HepG2 (cell line): ENCODE measurements around the gene NTN4. TPM values are rescaled to one million over a fixed set of nuclear protein-coding genes. Genes with fewer than 3 reads are reported as not detected.
A peak's percentile ranks its signal among the peaks of the same experiment; 100 is the strongest.

Source experiments
- AHR ChIP-seq: IDR thresholded peaks from 2 replicates; pipeline ENCODE4 v1.6.1; 2018; ENCODE audit warnings: missing genetic modification reagents, missing compliant biosample characterization
- CEBPG ChIP-seq: IDR thresholded peaks from 2 replicates; pipeline ENCODE4 v1.6.1; 2016
- CENPBD1 ChIP-seq: sonication (generic); formaldehyde crosslinking; IDR thresholded peaks from 2 replicates; pipeline ENCODE4 v1.8.0; 2022; ENCODE audit warnings: missing genetic modification reagents, low read depth, mild to moderate bottlenecking, borderline replicate concordance
- ELF1 ChIP-seq: sonication (generic); formaldehyde crosslinking; IDR thresholded peaks from 2 replicates; pipeline ENCODE4 v1.4.0; 2020; ENCODE audit warnings: missing genetic modification reagents
- ETV5 ChIP-seq: IDR thresholded peaks from 2 replicates; pipeline ENCODE4 v1.6.1; 2018; ENCODE audit warnings: missing biosample characterization, missing genetic modification reagents, inconsistent platforms, borderline replicate concordance
- GATA4 ChIP-seq: sonication (generic); IDR thresholded peaks from 2 replicates; pipeline ENCODE4 v1.6.1; 2016; ENCODE audit warnings: antibody characterized with exemption, low read depth, borderline replicate concordance
- HMG20B ChIP-seq: conservative IDR thresholded peaks from 2 replicates; pipeline ENCODE4 v1.6.1; 2016; ENCODE audit warnings: missing genetic modification reagents, missing compliant biosample characterization
- HNF4A ChIP-seq: sonication (generic); formaldehyde crosslinking; IDR thresholded peaks from 2 replicates; pipeline ENCODE4 v1.4.0; 2020; ENCODE audit warnings: missing genetic modification reagents
- KAT8 ChIP-seq: IDR thresholded peaks from 2 replicates; pipeline ENCODE4 v1.6.1; 2016; ENCODE audit warnings: missing genetic modification reagents, missing compliant biosample characterization
- KDM6A ChIP-seq: IDR thresholded peaks from 2 replicates; pipeline ENCODE4 v1.6.1; 2016; ENCODE audit warnings: low read depth
- MED1 ChIP-seq: sonication (generic); formaldehyde crosslinking; IDR thresholded peaks from 2 replicates; pipeline ENCODE4 v1.4.0; 2020; ENCODE audit warnings: missing genetic modification reagents
- MYNN ChIP-seq: sonication (generic); formaldehyde crosslinking; IDR thresholded peaks from 2 replicates; pipeline ENCODE4 v1.4.0; 2020; ENCODE audit warnings: mild to moderate bottlenecking, low read depth, missing genetic modification reagents
- NFIC ChIP-seq: IDR thresholded peaks from 2 replicates; pipeline ENCODE4 v1.6.1; 2012; ENCODE audit warnings: mild to moderate bottlenecking, low read length, inconsistent platforms
- POGZ ChIP-seq: sonication (generic); formaldehyde crosslinking; IDR thresholded peaks from 2 replicates; pipeline ENCODE4 v1.4.0; 2020; ENCODE audit warnings: mild to moderate bottlenecking, missing genetic modification reagents
- POLR2AphosphoS2 ChIP-seq: IDR thresholded peaks from 2 replicates; pipeline ENCODE4 v1.6.1; 2011; ENCODE audit warnings: low read depth, low read length, improper control_type of control experiment
- RAD21 ChIP-seq: fragments of 450-650 bp; formaldehyde crosslinking; IDR thresholded peaks from 2 replicates; pipeline ENCODE4 v1.5.0; 2020; ENCODE audit warnings: mild to moderate bottlenecking
- SAP130 ChIP-seq: IDR thresholded peaks from 2 replicates; pipeline ENCODE4 v1.6.1; 2016; ENCODE audit warnings: low read depth
- SOX13 ChIP-seq, 3 experiments: fragments of 450-650 bp in 1 of 3; sonication (generic) in 1 of 3; formaldehyde crosslinking in 1 of 3; IDR thresholded peaks in 2 of 3; conservative IDR thresholded peaks in 1 of 3; 2 replicates each; pipeline versions ENCODE4 v1.5.0 to v1.6.1; 2016 to 2020; ENCODE audit warnings: antibody characterized with exemption in 1 of 3, mild to moderate bottlenecking in 1 of 3, missing compliant biosample characterization in 1 of 3, missing genetic modification reagents in 1 of 3, moderate library complexity in 1 of 3
- SP4 ChIP-seq: sonication (generic); formaldehyde crosslinking; IDR thresholded peaks from 2 replicates; pipeline ENCODE4 v1.8.1; 2023; ENCODE audit warnings: mild to moderate bottlenecking, missing genetic modification reagents
- SSRP1 ChIP-seq: IDR thresholded peaks from 2 replicates; pipeline ENCODE4 v1.6.1; 2016; ENCODE audit warnings: control low read depth
- ZBTB33 ChIP-seq: sonication (generic); formaldehyde crosslinking; IDR thresholded peaks from 2 replicates; pipeline ENCODE4 v1.4.0; 2020; ENCODE audit warnings: missing genetic modification reagents
- ZNF101 ChIP-seq: sonication (generic); formaldehyde crosslinking; IDR thresholded peaks from 2 replicates; pipeline ENCODE4 v1.4.0; 2020; ENCODE audit warnings: mild to moderate bottlenecking, low read depth, missing genetic modification reagents, borderline replicate concordance
- ZNF292 ChIP-seq: sonication (generic); formaldehyde crosslinking; IDR thresholded peaks from 2 replicates; pipeline ENCODE4 v1.8.1; 2022; ENCODE audit warnings: mild to moderate bottlenecking, low read depth, missing genetic modification reagents, borderline replicate concordance
- ZNF317 ChIP-seq: sonication (generic); formaldehyde crosslinking; IDR thresholded peaks from 2 replicates; pipeline ENCODE4 v1.5.0; 2020; ENCODE audit warnings: mild to moderate bottlenecking, missing genetic modification reagents
- ZNF441 ChIP-seq: sonication (generic); formaldehyde crosslinking; IDR thresholded peaks from 2 replicates; pipeline ENCODE4 v1.7.0; 2021; ENCODE audit warnings: missing genetic modification reagents, borderline replicate concordance
- ZNF878 ChIP-seq: sonication (generic); formaldehyde crosslinking; IDR thresholded peaks from 2 replicates; pipeline ENCODE4 v1.8.1; 2023; ENCODE audit warnings: mild to moderate bottlenecking, missing genetic modification reagents, moderate library complexity
- ZZZ3 ChIP-seq: sonication (generic); formaldehyde crosslinking; IDR thresholded peaks from 2 replicates; pipeline ENCODE4 v1.4.0; 2020; ENCODE audit warnings: missing genetic modification reagents, mild to moderate bottlenecking, borderline replicate concordance
- polyA plus RNA-seq, 8 experiments: library from polyadenylated mRNA; depleted of rRNA in 3 of 8; stranded (reverse) in 7 of 8; unstranded in 1 of 8; fragments of >200 nt; fragmentation: Illumina TruSeq in 4 of 8; extraction: Trizol in 4 of 8; gene quantifications; 2 replicates each; pipeline versions ENCODE4 v1.2.1 to v1.2.3, GENCODE V29; 2011 to 2016; ENCODE audit warnings: low read depth in 4 of 8, missing spikeins in 1 of 8, mixed read lengths in 1 of 8; ENCODE audit not compliant: insufficient read depth in 1 of 8
- total RNA-seq, 5 experiments: library from RNA; depleted of rRNA; stranded (reverse); fragments of >200 nt; fragmentation: Illumina TruSeq; extraction: Trizol; gene quantifications; 2 replicates each; pipeline ENCODE4 v1.2.3, GENCODE V29; 2016; ENCODE audit warnings: low read depth in 1 of 5

NTN4 gene
- total and polyA plus RNA-seq, 2 of the 13 experiments (the other 11 are each of a cell fraction or from before 2014, with no cell fraction given) = 7.8 to 11.5 TPM

- no peak for TF ChIP-seq ZBTB33 (CRISPR knock-in tag)
- peak; percentile 61 for TF ChIP-seq MED1 (CRISPR knock-in tag)
- TF ChIP-seq ELF1 (CRISPR knock-in tag) = 0 out of 2 replicates have a peak, but pooled peaks have one; percentile 35
- TF ChIP-seq MYNN (CRISPR knock-in tag) = no peak
- TF ChIP-seq ZNF292 = 0 out of 2 replicates have a peak, but pooled peaks have one; percentile 20
- TF ChIP-seq SSRP1 (CRISPR knock-in tag) = no peak
- 0 out of 2 replicates have a peak, but pooled peaks have one; percentile 19 for TF ChIP-seq KDM6A (CRISPR knock-in tag)
- TF ChIP-seq AHR (CRISPR knock-in tag) = no peak
- no peak for TF ChIP-seq CENPBD1 (CRISPR knock-in tag)
- no peak for TF ChIP-seq ZNF441 (CRISPR knock-in tag)
- 0 out of 2 replicates have a peak, but pooled peaks have one; percentile 36 for TF ChIP-seq HMG20B
- TF ChIP-seq SAP130 (CRISPR knock-in tag) = peak; percentile 71
- peak; percentile 38; the same call in 1 of the 2 replicates for TF ChIP-seq CEBPG (CRISPR knock-in tag)
- TF ChIP-seq SP4 (CRISPR knock-in tag) = peak; percentile 44; the same call in 1 of the 2 replicates
- no peak for TF ChIP-seq POLR2AphosphoS2
- 0 out of 2 replicates have a peak, but pooled peaks have one; percentile 50 for TF ChIP-seq ZNF878 (CRISPR knock-in tag)
- TF ChIP-seq ZNF101 (CRISPR knock-in tag) = no peak
- TF ChIP-seq ZNF317 (CRISPR knock-in tag) = 0 out of 2 replicates have a peak, but pooled peaks have one; percentile 12
- TF ChIP-seq HNF4A (CRISPR knock-in tag) = peak; percentile 91
- TF ChIP-seq SOX13 (IDR thresholded peaks at IDR 0.05) = no peak
- TF ChIP-seq SOX13 (CRISPR knock-in tag; conservative IDR thresholded peaks at IDR 0.05 in 1 of 2, IDR thresholded peaks at IDR 0.05 in 1 of 2) = peak in 1 of 2 experiments; percentile 45; a peak in 2 of 4 replicates
- no peak for TF ChIP-seq RAD21 (CRISPR knock-in tag)
- TF ChIP-seq ETV5 (CRISPR knock-in tag) = peak; percentile 82; the same call in 1 of the 2 replicates
- TF ChIP-seq GATA4 = no peak
- TF ChIP-seq POGZ = peak; percentile 94
- TF ChIP-seq NFIC = peak; percentile 28; the same call in 1 of the 2 replicates
- TF ChIP-seq ZZZ3 (CRISPR knock-in tag) = no peak
- TF ChIP-seq KAT8 (CRISPR knock-in tag) = peak; percentile 52; the same call in 1 of the 2 replicates
Measured at GRCh38 chr12:95634622-95635621, 155.6 kb downstream of the NTN4 start (continued).
